Forelimb muscle (tissue), 1 donor: Measurements from ENCODE around the gene MFSD12. TPM values are rescaled to one million over a fixed set of nuclear protein-coding genes. Genes with fewer than 3 reads are reported as not detected.
"Not testable (repeated sequence)": the region's sequence is repeated elsewhere in the genome, so short reads cannot be mapped to it uniquely, and the experiment has no call there.

Experiments used
- DNase-seq: peaks from one replicate; pipeline ENCODE4 v3.0.0-alpha.2; 2013; ENCODE audit warnings: low read depth
- polyA plus RNA-seq: library from polyadenylated mRNA; unstranded; fragments of 120-200 nt; gene quantifications from one replicate; pipeline ENCODE4 v1.2.1, GENCODE V29; 2013; ENCODE audit not compliant: insufficient read length

MFSD12 gene
- polyA plus RNA-seq, 1 donor, result 25.2 TPM

- DNase-seq, result no peak
Observed at GRCh38 chr19:3523361-3524077, 33.9 kb downstream of the MFSD12 start.

GRCh38 chr19:3522421-3523360 lies 34.7 kb downstream of the MFSD12 start:
- DNase-seq, result no peak

GRCh38 chr19:3521104-3521445 lies 36.3 kb downstream of the MFSD12 start:
- DNase-seq, result no peak

GRCh38 chr19:3520166-3521103 lies 37.0 kb downstream of the MFSD12 start:
- no peak for DNase-seq

GRCh38 chr19:3519126-3519525 lies 38.3 kb downstream of the MFSD12 start:
- no peak for DNase-seq

GRCh38 chr19:3518659-3519058 lies 38.7 kb downstream of the MFSD12 start:
- DNase-seq, result no peak

- no peak for DNase-seq
Observed at GRCh38 chr19:3518255-3518654, 39.1 kb downstream of the MFSD12 start.

- no peak for DNase-seq
Observed at GRCh38 chr19:3517638-3518037, 39.7 kb downstream of the MFSD12 start.

- no peak for DNase-seq
Observed at GRCh38 chr19:3516675-3517207, 40.6 kb downstream of the MFSD12 start.

GRCh38 chr19:3515891-3516422 lies 41.4 kb downstream of the MFSD12 start:
- DNase-seq, result no peak

- no peak for DNase-seq
Observed at GRCh38 chr19:3514930-3515329, 42.5 kb downstream of the MFSD12 start.

GRCh38 chr19:3513229-3514140 lies 43.9 kb downstream of the MFSD12 start:
- no peak for DNase-seq

- DNase-seq, result no peak
Observed at GRCh38 chr19:3512562-3513228, 44.7 kb downstream of the MFSD12 start.

GRCh38 chr19:3511506-3512251 lies 45.7 kb downstream of the MFSD12 start:
- DNase-seq, result no peak

GRCh38 chr19:3510727-3511126 lies 46.7 kb downstream of the MFSD12 start:
- no peak for DNase-seq

- DNase-seq, result no peak
Observed at GRCh38 chr19:3509566-3509989, 47.8 kb downstream of the MFSD12 start.

- DNase-seq, result no peak
Observed at GRCh38 chr19:3508771-3509535, 48.4 kb downstream of the MFSD12 start.

GRCh38 chr19:3508121-3508661 lies 49.2 kb downstream of the MFSD12 start:
- not testable (repeated sequence) for DNase-seq
